A549 treated with Mapracorat at 1 μM for 4 hours (cell line): Measurements from ENCODE around the gene POC5. TPM values are rescaled to one million over a fixed set of nuclear protein-coding genes. Genes with fewer than 3 reads are reported as not detected.

Experiments
- total RNA-seq: library from RNA; stranded (reverse); fragments of 200-300 nt; extraction: Qiagen RNA extraction; gene quantifications from 5 replicates; pipeline ENCODE4 v1.2.3, GENCODE V29; 2022

The POC5 gene, protein sequence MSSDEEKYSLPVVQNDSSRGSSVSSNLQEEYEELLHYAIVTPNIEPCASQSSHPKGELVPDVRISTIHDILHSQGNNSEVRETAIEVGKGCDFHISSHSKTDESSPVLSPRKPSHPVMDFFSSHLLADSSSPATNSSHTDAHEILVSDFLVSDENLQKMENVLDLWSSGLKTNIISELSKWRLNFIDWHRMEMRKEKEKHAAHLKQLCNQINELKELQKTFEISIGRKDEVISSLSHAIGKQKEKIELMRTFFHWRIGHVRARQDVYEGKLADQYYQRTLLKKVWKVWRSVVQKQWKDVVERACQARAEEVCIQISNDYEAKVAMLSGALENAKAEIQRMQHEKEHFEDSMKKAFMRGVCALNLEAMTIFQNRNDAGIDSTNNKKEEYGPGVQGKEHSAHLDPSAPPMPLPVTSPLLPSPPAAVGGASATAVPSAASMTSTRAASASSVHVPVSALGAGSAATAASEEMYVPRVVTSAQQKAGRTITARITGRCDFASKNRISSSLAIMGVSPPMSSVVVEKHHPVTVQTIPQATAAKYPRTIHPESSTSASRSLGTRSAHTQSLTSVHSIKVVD
- total RNA-seq: 8.0 to 11.8 TPM (median 10.7 TPM) in 5 replicates

DNA sequence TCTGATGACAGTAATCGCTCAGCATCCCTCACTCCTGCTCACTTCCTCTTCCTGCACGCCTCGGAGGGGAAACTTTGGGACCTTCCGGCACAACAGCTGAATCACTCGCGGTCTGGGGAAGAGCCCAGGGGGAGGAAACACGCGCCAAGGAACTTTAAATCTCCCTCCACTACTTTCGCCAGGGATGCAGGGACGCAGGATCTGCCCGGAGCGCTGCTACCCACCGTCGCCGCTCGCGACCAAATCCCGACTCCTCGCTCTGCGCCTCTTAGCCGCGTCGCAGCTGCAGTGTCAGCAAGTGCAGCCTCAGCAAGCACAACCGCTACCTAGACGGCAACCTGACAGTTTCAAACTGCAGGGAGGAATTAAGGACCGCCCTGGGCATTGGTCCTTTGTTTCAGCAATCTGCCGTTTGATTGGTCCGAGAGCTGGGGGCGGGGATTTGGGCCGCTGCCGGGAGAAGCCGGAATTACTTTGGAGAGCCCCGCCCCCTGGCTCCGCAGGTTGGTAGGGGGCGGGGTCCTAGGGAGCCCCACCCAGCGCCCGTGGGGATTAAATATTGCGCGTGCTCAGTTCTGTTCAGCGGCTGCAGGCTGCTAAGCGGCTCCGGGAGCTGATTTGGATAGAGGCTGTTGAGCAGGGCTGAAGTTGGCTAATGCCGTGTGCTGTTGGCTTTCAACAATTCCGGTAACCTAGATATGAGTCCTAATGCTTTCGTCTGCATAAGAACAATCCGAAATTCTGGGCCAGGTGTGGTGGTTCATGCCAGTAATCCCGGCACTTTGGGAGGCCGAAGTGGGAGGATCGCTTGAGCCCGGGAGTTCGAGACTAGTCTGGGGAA lies at the start of gene POC5:
Gene POC5 (minus strand): TSS at position 356 of the 841 bp plus-strand sequence. CDS start 4,500 bp downstream, outside the sequence.

Other genes with a start within 250 kb of the POC5 start
- gene CERT1, start 205.8 kb downstream of the POC5 start, total RNA-seq: 19.4 to 25.6 TPM (median 22.5 TPM) in 5 replicates
- gene POLK, start 205.5 kb downstream of the POC5 start, total RNA-seq: 7.3 to 12.6 TPM (median 10.4 TPM) in 5 replicates
- gene ANKDD1B, start 106.0 kb downstream of the POC5 start, total RNA-seq: 0.13 TPM in 1 of 5 replicates, not detected in the others